Liver (tissue), 3 donors: Measurements from ENCODE around the gene DLX4.

Experiments
- EGR1 ChIP-seq, 2 donors: IDR thresholded peaks; 2 replicates each; pipeline ENCODE4 v1.6.1; 2016 to 2018; ENCODE audit warnings: antibody characterized with exemption in 2 of 2, low read depth in 2 of 2
- GABPA ChIP-seq, 2 donors: IDR thresholded peaks in 1 of 2; conservative IDR thresholded peaks in 1 of 2; 2 replicates each; pipeline ENCODE4 v1.6.1; 2016; ENCODE audit warnings: antibody characterized with exemption in 2 of 2, mild to moderate bottlenecking in 1 of 2, moderate library complexity in 1 of 2
- JUND ChIP-seq, 2 donors: IDR thresholded peaks; 2 replicates each; pipeline ENCODE4 v1.6.1; 2016; ENCODE audit warnings: antibody characterized with exemption in 2 of 2
- RAD21 ChIP-seq, 2 donors: IDR thresholded peaks; 2 replicates each; pipeline ENCODE4 v1.6.1; 2016; ENCODE audit warnings: antibody characterized with exemption in 2 of 2, mild to moderate bottlenecking in 2 of 2
- RXRA ChIP-seq, 2 donors: IDR thresholded peaks; 2 replicates each; pipeline ENCODE4 v1.6.1; 2017 to 2018; ENCODE audit warnings: antibody characterized with exemption in 2 of 2, mild to moderate bottlenecking in 1 of 2
- SP1 ChIP-seq: IDR thresholded peaks from 2 replicates; pipeline ENCODE4 v1.6.1; 2018; ENCODE audit warnings: antibody characterized with exemption, mild to moderate bottlenecking
- TAF1 ChIP-seq: conservative IDR thresholded peaks from 2 replicates; pipeline ENCODE4 v1.6.1; 2016; ENCODE audit warnings: antibody characterized with exemption, mild to moderate bottlenecking
- YY1 ChIP-seq: IDR thresholded peaks from 2 replicates; pipeline ENCODE4 v1.6.1; 2016; ENCODE audit warnings: antibody characterized with exemption, mild to moderate bottlenecking
- TF ChIP-seq, protein P1 (sequence below): fragments of 150-350 bp; IDR thresholded peaks from 2 replicates; pipeline ENCODE4 v1.5.1; 2017; ENCODE audit warnings: improper control_type of control experiment, low read depth, low read length; ENCODE audit not compliant: missing input control
- TF ChIP-seq, protein P2 (sequence below): IDR thresholded peaks from 2 replicates; pipeline ENCODE4 v1.6.1; 2016; ENCODE audit warnings: antibody characterized with exemption, mild to moderate bottlenecking
- TF ChIP-seq, protein P3 (sequence below): IDR thresholded peaks from 2 replicates; pipeline ENCODE4 v1.6.1; 2016; ENCODE audit warnings: antibody characterized with exemption
- TF ChIP-seq, protein P4 (sequence below): IDR thresholded peaks from 2 replicates; pipeline ENCODE4 v1.6.1; 2016; ENCODE audit warnings: antibody characterized with exemption
- TF ChIP-seq, protein P5 (sequence below): IDR thresholded peaks from 2 replicates; pipeline ENCODE4 v1.6.1; 2016; ENCODE audit warnings: antibody characterized with exemption
- donor health status: healthy.
- donor health status: healthy.

DNA sequence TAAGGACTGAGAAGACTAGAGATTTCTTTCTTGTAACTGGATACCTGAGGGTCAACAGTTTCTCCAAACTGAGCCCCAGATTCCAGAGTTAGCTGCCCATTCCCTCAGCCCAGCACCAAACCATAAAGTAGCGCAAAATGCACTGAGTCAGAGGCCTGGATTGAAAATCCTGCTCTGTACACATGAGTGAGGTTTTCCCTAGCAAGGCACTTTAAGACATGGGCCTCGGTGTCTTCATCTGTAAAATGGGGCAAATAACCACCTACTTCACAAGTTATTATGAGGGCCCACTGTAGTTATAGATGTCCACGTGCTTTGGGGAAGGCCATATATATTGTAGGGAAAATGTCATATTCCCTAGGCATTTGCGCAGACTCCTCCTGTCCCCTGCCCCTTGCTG is 10.3 kb upstream of the DLX4 start:
- TF ChIP-seq GABPA (IDR thresholded peaks at IDR 0.05 in 1 of 2, conservative IDR thresholded peaks at IDR 0.05 in 1 of 2) = no peak
- TF ChIP-seq, protein P1, sequence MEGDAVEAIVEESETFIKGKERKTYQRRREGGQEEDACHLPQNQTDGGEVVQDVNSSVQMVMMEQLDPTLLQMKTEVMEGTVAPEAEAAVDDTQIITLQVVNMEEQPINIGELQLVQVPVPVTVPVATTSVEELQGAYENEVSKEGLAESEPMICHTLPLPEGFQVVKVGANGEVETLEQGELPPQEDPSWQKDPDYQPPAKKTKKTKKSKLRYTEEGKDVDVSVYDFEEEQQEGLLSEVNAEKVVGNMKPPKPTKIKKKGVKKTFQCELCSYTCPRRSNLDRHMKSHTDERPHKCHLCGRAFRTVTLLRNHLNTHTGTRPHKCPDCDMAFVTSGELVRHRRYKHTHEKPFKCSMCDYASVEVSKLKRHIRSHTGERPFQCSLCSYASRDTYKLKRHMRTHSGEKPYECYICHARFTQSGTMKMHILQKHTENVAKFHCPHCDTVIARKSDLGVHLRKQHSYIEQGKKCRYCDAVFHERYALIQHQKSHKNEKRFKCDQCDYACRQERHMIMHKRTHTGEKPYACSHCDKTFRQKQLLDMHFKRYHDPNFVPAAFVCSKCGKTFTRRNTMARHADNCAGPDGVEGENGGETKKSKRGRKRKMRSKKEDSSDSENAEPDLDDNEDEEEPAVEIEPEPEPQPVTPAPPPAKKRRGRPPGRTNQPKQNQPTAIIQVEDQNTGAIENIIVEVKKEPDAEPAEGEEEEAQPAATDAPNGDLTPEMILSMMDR = no peak
- TF ChIP-seq, protein P2, sequence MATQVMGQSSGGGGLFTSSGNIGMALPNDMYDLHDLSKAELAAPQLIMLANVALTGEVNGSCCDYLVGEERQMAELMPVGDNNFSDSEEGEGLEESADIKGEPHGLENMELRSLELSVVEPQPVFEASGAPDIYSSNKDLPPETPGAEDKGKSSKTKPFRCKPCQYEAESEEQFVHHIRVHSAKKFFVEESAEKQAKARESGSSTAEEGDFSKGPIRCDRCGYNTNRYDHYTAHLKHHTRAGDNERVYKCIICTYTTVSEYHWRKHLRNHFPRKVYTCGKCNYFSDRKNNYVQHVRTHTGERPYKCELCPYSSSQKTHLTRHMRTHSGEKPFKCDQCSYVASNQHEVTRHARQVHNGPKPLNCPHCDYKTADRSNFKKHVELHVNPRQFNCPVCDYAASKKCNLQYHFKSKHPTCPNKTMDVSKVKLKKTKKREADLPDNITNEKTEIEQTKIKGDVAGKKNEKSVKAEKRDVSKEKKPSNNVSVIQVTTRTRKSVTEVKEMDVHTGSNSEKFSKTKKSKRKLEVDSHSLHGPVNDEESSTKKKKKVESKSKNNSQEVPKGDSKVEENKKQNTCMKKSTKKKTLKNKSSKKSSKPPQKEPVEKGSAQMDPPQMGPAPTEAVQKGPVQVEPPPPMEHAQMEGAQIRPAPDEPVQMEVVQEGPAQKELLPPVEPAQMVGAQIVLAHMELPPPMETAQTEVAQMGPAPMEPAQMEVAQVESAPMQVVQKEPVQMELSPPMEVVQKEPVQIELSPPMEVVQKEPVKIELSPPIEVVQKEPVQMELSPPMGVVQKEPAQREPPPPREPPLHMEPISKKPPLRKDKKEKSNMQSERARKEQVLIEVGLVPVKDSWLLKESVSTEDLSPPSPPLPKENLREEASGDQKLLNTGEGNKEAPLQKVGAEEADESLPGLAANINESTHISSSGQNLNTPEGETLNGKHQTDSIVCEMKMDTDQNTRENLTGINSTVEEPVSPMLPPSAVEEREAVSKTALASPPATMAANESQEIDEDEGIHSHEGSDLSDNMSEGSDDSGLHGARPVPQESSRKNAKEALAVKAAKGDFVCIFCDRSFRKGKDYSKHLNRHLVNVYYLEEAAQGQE = no peak
- no peak for TF ChIP-seq TAF1
- TF ChIP-seq, protein P3, sequence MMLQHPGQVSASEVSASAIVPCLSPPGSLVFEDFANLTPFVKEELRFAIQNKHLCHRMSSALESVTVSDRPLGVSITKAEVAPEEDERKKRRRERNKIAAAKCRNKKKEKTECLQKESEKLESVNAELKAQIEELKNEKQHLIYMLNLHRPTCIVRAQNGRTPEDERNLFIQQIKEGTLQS = no peak
- TF ChIP-seq, protein P4, sequence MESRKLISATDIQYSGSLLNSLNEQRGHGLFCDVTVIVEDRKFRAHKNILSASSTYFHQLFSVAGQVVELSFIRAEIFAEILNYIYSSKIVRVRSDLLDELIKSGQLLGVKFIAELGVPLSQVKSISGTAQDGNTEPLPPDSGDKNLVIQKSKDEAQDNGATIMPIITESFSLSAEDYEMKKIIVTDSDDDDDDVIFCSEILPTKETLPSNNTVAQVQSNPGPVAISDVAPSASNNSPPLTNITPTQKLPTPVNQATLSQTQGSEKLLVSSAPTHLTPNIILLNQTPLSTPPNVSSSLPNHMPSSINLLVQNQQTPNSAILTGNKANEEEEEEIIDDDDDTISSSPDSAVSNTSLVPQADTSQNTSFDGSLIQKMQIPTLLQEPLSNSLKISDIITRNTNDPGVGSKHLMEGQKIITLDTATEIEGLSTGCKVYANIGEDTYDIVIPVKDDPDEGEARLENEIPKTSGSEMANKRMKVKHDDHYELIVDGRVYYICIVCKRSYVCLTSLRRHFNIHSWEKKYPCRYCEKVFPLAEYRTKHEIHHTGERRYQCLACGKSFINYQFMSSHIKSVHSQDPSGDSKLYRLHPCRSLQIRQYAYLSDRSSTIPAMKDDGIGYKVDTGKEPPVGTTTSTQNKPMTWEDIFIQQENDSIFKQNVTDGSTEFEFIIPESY = no peak
- TF ChIP-seq, protein P5, sequence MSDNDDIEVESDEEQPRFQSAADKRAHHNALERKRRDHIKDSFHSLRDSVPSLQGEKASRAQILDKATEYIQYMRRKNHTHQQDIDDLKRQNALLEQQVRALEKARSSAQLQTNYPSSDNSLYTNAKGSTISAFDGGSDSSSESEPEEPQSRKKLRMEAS = no peak
- TF ChIP-seq RXRA (IDR thresholded peaks at IDR 0.05) = no peak
- TF ChIP-seq YY1 = no peak
- no peak for TF ChIP-seq RAD21 (IDR thresholded peaks at IDR 0.05)
- no peak for TF ChIP-seq JUND (IDR thresholded peaks at IDR 0.05)
- no peak for TF ChIP-seq SP1
- TF ChIP-seq EGR1 (IDR thresholded peaks at IDR 0.05; ENCODE audit: low read depth in 2 of 2) = no peak
